Gastroesophageal sphincter (tissue), 3 donors: ENCODE results near the gene PRR20C.

ENCODE experiments used
- POLR2A ChIP-seq, 2 donors: fragments of 450-650 bp; IDR thresholded peaks; one replicate each; pipeline ENCODE4 v1.6.1; 2017; ENCODE audit warnings: antibody characterized with exemption in 2 of 2, mild to moderate bottlenecking in 2 of 2, moderate library complexity in 1 of 2
- POLR2AphosphoS5 ChIP-seq: sonication (generic); formaldehyde crosslinking; IDR thresholded peaks from one replicate; pipeline ENCODE4 v1.6.1; 2017; ENCODE audit warnings: antibody characterized with exemption
- TF ChIP-seq, protein P1 (sequence below), 4 experiments: fragments of 200-600 bp in 2 of 4; fragments of 450-650 bp in 2 of 4; sonication (generic) in 1 of 4; IDR thresholded peaks; one replicate each; pipeline ENCODE4 v1.5.1; 2017 to 2019; ENCODE audit warnings: antibody characterized with exemption in 4 of 4, mild to moderate bottlenecking in 2 of 4, moderate library complexity in 2 of 4

DNA sequence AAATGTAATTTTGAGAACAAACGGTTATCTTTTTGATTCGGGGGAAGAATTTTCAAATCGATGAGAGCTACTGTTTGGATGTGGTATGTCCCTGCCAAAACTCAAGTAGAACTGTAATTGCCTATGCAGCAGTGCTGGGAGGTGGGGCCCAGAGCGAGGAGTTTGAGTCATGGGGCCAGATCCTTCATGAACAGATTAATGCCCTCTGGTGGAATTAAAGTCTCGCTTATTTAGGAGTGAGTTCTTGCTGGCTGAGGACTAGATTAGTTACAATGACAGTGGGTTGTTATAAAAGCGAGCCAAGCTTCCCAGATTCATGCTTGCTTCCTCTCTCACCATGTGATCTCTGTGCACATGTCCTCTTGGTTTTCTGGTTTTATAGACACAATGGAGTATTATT lies 25.0 kb upstream of the PRR20C start:
- TF ChIP-seq POLR2A (IDR thresholded peaks at IDR 0.05) (no peak), POLR2AphosphoS5 (no peak)
- TF ChIP-seq, protein P1, sequence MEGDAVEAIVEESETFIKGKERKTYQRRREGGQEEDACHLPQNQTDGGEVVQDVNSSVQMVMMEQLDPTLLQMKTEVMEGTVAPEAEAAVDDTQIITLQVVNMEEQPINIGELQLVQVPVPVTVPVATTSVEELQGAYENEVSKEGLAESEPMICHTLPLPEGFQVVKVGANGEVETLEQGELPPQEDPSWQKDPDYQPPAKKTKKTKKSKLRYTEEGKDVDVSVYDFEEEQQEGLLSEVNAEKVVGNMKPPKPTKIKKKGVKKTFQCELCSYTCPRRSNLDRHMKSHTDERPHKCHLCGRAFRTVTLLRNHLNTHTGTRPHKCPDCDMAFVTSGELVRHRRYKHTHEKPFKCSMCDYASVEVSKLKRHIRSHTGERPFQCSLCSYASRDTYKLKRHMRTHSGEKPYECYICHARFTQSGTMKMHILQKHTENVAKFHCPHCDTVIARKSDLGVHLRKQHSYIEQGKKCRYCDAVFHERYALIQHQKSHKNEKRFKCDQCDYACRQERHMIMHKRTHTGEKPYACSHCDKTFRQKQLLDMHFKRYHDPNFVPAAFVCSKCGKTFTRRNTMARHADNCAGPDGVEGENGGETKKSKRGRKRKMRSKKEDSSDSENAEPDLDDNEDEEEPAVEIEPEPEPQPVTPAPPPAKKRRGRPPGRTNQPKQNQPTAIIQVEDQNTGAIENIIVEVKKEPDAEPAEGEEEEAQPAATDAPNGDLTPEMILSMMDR (IDR thresholded peaks at IDR 0.05) = no peak
